NCI-H2196 (cell line): ENCODE measurements around the gene USP9X.
"Not testable (repeated sequence)": the region's sequence is repeated elsewhere in the genome, so short reads cannot be mapped to it uniquely, and the experiment has no call there.

Experiments
- DNase-seq: peaks from one replicate; lab custom pipeline; 2025; ENCODE audit not compliant: unreplicated experiment; lab: John Stamatoyannopoulos, UW

Gene USP9X

GRCh38 chrX:41276661-41277506, 191.6 kb downstream of the USP9X start:
- no peak for DNase-seq

GRCh38 chrX:41282307-41282706, 197.1 kb downstream of the USP9X start:
- not testable (repeated sequence) for DNase-seq

GRCh38 chrX:41285928-41286327, 200.7 kb downstream of the USP9X start:
- DNase-seq, result not testable (repeated sequence)
